Islet precursor cell (in vitro differentiated cells): ENCODE data around the gene CAMK2B.
A peak's percentile ranks its signal among the peaks of the same experiment; 100 is the strongest.

Experiments
- DNase-seq: peaks from one replicate; pipeline ENCODE4 v3.0.0-alpha.2; 2018

The CAMK2B gene

GRCh38 chr7:44307905-44308595, 17.3 kb downstream of the CAMK2B start:
- peak; percentile 53 for DNase-seq

GRCh38 chr7:44307301-44307900, 18.0 kb downstream of the CAMK2B start:
- DNase-seq: peak; percentile 60

- DNase-seq: no peak
Observed at GRCh38 chr7:44306606-44307005, 18.8 kb downstream of the CAMK2B start.

- peak; percentile 35 for DNase-seq
Observed at GRCh38 chr7:44305564-44306507, 19.6 kb downstream of the CAMK2B start.

GRCh38 chr7:44294325-44295069, 30.9 kb downstream of the CAMK2B start:
- peak; percentile 36 for DNase-seq

- DNase-seq: peak; percentile 41
Observed at GRCh38 chr7:44293561-44294324, 31.7 kb downstream of the CAMK2B start.

GRCh38 chr7:44292876-44293560, 32.4 kb downstream of the CAMK2B start:
- DNase-seq: peak; percentile 21

- no peak for DNase-seq
Observed at GRCh38 chr7:44292420-44292817, 33.0 kb downstream of the CAMK2B start.

GRCh38 chr7:44291733-44292419, 33.5 kb downstream of the CAMK2B start:
- DNase-seq: peak; percentile 29

- peak; percentile 32 for DNase-seq
Observed at GRCh38 chr7:44291066-44291732, 34.2 kb downstream of the CAMK2B start.

GRCh38 chr7:44290252-44290620, 35.2 kb downstream of the CAMK2B start:
- DNase-seq: peak; percentile 50

- DNase-seq: peak; percentile 50
Observed at GRCh38 chr7:44289341-44290251, 35.8 kb downstream of the CAMK2B start.

- DNase-seq: peak; percentile 48
Observed at GRCh38 chr7:44288811-44289340, 36.5 kb downstream of the CAMK2B start.

- peak; percentile 30 for DNase-seq
Observed at GRCh38 chr7:44288381-44288685, 37.1 kb downstream of the CAMK2B start.

- DNase-seq: peak; percentile 46
Observed at GRCh38 chr7:44287488-44288380, 37.7 kb downstream of the CAMK2B start.

GRCh38 chr7:44286618-44287487, 38.5 kb downstream of the CAMK2B start:
- peak; percentile 35 for DNase-seq

- peak; percentile 60 for DNase-seq
Observed at GRCh38 chr7:44286182-44286617, 39.2 kb downstream of the CAMK2B start.
